LNCAP (cell line): Measurements from ENCODE around the gene PIP5KL1.
A peak's percentile ranks its signal among the peaks of the same experiment; 100 is the strongest.

Experiments
- TF ChIP-seq, protein P1 (sequence below): fragments of 450-650 bp; IDR thresholded peaks from 2 replicates; pipeline ENCODE4 v1.5.1; 2017; ENCODE audit warnings: mild to moderate bottlenecking

The PIP5KL1 gene

GRCh38 chr9:127959841-127960409 is 29.3 kb upstream of the PIP5KL1 start:
- TF ChIP-seq, protein P1, sequence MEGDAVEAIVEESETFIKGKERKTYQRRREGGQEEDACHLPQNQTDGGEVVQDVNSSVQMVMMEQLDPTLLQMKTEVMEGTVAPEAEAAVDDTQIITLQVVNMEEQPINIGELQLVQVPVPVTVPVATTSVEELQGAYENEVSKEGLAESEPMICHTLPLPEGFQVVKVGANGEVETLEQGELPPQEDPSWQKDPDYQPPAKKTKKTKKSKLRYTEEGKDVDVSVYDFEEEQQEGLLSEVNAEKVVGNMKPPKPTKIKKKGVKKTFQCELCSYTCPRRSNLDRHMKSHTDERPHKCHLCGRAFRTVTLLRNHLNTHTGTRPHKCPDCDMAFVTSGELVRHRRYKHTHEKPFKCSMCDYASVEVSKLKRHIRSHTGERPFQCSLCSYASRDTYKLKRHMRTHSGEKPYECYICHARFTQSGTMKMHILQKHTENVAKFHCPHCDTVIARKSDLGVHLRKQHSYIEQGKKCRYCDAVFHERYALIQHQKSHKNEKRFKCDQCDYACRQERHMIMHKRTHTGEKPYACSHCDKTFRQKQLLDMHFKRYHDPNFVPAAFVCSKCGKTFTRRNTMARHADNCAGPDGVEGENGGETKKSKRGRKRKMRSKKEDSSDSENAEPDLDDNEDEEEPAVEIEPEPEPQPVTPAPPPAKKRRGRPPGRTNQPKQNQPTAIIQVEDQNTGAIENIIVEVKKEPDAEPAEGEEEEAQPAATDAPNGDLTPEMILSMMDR = no peak

DNA sequence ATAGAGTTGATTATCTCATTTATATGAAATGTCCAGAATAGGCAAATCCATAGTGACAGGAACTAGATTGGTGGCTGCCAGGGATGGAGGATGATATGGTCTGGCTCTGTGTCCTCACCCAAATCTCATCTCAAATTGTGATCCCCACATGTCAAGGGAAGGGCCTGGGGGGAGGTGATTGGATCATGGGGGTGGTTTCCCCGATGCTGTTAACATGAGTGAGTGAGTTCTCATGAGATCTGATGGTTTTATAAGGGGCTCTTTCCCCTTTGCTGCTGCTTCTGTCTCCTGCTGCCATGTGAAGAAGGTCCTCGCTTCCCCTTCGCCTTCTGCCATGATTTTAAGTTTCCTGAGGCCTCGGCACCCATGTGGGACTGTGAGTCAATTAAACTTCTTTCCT is 28.8 kb upstream of the PIP5KL1 start:
- TF ChIP-seq, protein P1 = no peak

GRCh38 chr9:127958728-127959127 is 28.2 kb upstream of the PIP5KL1 start:
- TF ChIP-seq, protein P1 = no peak

DNA sequence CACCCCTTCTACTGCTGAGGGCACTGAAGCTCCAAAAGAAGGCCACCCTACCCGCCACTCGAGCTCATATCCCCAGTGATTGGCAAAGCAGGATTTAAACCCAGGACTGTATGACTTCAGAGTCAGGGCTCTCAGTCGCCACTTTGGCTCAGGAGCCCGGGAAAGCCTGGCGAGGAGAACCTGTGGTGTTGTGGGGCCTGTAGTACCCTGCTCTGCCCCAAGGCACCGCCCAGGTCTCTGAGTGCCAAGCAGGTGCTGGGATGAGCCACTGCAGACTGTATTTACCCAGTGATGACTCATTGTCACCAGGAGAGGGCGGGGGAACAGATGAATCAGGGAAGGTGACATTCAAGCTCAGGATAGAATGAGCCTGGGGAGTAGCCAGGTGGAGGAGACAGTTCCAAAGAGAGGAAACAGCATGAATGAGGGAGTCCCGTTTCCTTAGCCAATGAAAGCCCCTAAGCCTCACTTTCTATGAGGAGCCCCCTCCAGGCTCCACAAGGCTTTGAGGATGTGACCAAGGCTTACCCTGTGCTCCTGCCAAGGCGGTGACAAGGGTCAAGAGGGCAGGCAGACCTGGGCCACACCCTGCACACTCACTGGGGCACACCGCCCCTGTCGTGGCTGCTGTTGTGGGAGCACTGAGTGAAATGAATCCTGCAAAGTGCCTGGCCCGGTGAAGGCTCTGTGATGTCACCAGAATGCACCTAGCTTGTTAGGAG is 24.9 kb upstream of the PIP5KL1 start:
- TF ChIP-seq, protein P1 = peak; percentile 39; the same call in 1 of the 2 replicates

GRCh38 chr9:127954831-127955293 is 24.3 kb upstream of the PIP5KL1 start:
- TF ChIP-seq, protein P1 = no peak

GRCh38 chr9:127953768-127954505 is 23.4 kb upstream of the PIP5KL1 start:
- TF ChIP-seq, protein P1 = no peak

DNA sequence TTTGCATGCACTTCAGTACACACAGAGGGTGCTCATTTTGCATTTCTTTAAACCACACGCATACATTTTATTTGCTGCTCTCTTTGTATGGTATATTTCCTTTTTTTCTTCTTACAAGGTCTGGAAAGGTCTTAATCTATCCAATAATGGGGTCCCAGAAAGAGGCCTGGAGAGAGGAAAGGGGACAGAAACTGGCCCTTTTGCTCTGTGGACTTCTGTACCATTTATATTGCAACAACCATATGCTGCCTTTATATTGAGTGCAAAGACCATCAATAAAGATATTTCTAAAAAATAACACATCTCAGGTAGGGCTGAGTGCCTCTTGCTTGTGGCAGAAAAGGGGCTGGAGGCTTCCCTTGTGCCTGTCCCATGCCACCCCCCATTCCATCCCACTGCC is 22.6 kb upstream of the PIP5KL1 start:
- TF ChIP-seq, protein P1 = no peak
